GM12874 (cell line): ENCODE results near the gene HTR2A.

Source experiments
- CTCF ChIP-seq: IDR thresholded peaks from 2 replicates; pipeline ENCODE4 v1.5.1; 2011; ENCODE audit warnings: low read depth, mild to moderate bottlenecking, control low read depth, low read length, moderate library complexity; ENCODE audit not compliant: insufficient read depth

HTR2A gene

GRCh38 chr13:46796129-46796514, 100.7 kb downstream of the HTR2A start:
- TF ChIP-seq CTCF, result no peak

GRCh38 chr13:46795321-46795720, 101.5 kb downstream of the HTR2A start:
- no peak for TF ChIP-seq CTCF

GRCh38 chr13:46783504-46783903, 113.3 kb downstream of the HTR2A start:
- no peak for TF ChIP-seq CTCF

- no peak for TF ChIP-seq CTCF
Observed at GRCh38 chr13:46782691-46783090, 114.2 kb downstream of the HTR2A start.

- no peak for TF ChIP-seq CTCF
Observed at GRCh38 chr13:46782066-46782465, 114.8 kb downstream of the HTR2A start.
